Fibroblast of skin of scalp (primary cell): Measurements from ENCODE around the gene COL4A1.
A peak's percentile ranks its signal among the peaks of the same experiment; 100 is the strongest.

Experiments
- DNase-seq: peaks from one replicate; pipeline ENCODE4 v3.0.0-alpha.2; 2013

Gene COL4A1

DNA sequence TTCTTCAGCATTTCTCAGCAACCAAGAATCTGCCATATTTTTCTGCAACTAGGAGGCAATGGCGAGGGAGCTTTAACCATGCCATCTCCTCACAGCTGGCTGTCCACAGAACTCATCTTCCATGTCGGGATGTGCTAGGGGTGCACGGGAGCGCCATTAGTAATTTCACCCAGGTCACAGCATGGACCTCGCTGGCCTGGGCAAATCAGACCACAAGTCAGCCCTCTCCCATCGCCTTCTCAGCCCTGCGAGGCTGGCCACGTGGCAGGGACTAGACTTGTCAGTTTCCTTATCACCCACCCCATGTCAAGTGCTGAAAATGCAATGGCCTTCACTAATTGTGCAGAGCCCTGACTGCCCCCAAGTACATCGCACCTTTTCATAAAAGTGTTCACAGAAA is 15.7 kb downstream of the COL4A1 start:
- DNase-seq = no peak

DNA sequence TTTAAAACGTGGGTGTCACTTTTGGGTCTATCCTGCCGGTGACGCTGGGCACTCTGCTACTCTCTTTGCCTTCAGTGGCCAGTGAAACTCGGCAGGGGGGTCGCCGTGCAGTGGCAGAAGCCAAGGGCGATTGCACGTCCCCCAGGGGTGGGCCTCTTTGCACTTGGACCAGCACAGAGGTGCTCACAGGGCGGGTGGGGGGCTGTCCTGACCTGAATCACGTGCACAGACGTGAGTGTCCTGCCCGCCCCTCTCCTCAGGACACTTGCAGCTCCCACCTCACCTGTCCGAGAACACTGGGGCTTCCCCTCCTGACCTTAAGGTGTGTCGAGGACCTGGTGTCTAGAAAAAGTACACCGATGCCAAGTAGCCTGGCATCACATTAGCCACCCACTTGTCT is 16.1 kb downstream of the COL4A1 start:
- DNase-seq = no peak

DNA sequence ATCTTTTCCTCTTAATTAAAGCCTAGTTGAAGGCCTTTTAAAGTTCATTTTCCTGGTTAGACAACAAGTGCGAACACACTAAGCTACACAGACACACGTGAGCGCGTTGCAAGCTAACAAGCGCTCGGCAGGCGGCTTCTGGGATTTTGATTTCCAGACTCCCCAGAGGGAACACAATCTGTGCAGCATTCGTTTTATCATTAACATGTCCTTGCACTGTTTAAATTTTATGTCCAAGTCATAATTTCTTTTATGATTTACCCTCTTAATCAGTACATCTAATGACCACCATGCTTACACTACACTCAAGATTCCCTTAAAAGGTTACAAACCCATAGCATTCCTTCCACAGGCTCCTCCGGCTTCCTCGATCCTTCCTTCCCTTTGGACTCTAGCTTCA is 16.8 kb downstream of the COL4A1 start:
- DNase-seq = no peak

DNA sequence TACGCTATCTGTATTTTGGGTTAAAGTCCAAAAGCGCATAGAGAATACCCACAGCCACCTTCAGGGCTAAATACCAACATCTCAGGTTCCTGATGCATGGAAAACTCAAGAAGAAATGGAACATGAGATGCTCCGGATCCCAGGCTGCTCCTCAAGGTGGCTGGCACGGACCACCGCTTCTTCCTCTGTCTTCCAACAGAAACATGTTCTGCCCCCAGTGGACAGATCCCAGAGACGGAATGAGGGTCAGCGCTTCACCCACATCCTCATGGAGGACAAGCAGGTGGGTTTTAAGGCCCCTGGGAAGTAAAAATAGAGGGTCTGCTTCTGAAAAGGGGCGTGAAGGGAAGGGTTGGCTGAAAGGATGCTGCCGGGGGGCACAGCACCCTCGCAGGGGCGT is 17.3 kb downstream of the COL4A1 start:
- DNase-seq = no peak

DNA sequence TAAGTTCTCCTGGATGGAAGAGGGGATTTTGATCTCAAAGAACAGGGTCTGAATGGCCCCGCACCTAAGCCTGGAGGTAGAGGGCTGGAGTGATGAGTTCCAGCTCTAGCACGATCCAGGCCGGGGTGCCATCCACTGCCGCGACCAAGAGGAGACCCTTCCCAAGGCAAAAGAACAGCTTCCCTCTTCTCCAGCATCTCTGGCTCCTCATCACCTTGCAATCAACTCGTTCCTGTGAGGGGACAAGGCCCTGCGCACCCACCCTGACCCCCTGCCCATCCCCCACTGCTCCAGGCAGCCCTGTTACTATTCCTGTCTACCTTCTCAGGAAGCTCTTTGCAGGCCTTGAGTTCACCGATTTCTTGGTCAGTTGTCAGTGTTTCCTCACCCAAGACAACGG is 17.8 kb downstream of the COL4A1 start:
- no peak for DNase-seq

DNA sequence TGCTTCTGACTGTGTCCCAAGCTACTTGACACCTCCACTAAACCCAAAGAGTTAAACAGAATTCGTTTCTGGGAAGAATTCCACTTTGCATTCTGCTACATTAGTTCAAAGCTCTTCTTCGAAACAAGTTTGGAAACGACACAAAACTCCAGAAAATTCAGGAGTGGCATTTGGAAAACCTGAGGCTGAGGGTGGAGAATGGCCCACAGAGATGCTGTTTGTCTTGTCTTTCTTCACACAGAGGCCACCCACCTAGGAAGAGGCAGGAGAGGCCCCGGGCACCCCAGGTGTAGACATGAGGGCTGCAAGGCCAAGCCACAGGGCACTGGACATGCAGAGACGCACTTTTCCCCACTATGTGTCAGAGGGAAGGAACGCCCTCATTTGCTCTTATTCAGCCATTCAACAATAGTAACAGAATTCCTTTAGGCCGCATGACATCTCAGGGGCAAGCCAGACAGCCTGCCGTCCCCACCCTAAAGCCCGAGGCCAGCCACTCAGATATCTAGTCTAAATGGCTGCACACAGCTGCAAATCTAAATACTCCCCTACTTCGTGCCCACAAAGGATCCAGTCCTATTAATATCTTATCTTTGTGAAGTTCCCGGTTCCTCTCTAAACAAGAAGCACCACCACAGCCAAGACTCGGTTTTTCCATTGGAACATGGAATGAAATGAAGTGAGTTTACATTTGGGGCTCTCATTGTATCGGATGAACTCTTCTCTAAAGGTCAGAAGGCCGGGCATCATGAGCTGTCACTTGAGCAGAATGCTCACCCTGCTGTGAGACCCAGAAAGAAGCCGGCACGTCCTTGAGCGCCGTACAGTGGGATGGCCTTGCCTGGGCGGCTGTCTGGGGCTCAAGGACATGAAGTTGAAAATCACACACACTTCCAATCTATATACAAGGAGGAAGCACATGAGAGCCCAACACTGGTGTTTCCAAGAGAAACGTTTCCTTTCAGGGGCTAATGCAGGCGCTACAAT is 19.8 kb downstream of the COL4A1 start:
- DNase-seq = no peak

DNA sequence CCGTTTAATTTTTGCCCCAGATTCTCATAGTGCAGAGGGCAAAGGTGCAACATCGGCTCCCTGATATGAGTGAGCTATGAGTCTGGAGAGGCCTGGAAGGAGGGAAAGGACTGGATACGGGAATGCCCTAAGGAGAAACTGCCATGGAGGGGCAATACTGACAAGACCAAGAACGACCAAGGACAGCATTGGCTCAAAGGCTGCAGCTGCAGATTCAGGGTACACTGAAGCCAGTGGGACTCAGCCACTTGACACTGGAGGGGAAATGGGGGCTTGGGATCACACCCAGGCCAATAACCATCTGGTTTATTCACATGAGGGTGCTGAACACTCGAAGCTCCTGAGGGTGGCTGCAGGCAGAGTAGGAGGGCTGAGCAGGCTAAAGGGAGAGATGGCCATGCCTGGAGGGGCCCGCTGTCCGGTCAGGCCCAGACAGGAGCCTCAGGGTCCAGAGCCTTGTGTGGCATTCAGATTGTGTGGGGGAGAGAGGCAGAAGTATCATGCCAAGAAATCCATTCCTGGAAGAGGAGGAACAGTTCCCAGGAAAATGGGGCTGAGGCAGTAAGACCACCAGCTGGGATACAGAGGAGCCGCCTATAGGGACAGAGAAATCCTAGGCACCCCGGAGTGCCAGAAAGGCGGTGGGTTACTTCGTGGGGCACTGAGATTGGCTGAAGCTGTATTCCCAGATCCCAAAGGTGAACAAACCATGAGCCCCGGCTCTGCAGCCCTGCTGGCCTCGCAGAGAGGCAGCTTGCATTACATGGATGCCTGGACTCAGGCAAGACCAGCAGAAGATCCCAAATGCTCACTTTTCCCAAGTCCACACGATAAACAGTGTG is 20.7 kb downstream of the COL4A1 start:
- no peak for DNase-seq

DNA sequence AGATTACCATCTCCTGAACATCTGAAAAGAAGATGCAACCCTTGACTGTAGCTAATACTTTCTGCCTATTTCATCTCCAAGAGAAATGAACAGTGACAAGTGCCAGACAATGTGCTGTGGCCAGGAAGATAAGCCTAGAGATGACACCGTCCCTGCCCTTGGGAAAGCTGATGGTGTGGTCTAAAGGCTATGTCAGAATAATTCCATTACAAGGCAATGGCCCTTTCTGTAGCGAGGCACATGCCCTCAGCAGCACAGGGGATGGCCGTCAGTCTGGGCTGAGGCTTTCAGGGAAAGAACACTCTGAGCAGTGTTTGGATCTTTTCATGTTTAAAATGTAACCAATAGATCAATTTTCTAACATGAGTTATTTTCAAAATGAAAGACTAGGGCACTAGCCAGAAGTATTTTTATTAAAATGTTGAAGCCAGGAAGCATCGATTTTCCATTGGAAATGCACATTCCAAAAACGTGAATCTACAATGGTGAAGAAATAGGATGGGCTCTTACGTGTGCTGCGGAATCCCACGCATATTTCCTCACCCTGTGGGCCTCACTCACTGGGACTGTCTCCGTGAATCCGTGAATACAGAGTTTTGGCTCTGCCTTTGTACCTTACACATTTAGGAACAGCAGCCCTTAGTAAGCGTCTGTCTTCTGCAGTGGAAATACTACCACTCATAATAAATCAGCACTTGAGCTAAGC is 22.0 kb downstream of the COL4A1 start:
- DNase-seq = peak; percentile 44

DNA sequence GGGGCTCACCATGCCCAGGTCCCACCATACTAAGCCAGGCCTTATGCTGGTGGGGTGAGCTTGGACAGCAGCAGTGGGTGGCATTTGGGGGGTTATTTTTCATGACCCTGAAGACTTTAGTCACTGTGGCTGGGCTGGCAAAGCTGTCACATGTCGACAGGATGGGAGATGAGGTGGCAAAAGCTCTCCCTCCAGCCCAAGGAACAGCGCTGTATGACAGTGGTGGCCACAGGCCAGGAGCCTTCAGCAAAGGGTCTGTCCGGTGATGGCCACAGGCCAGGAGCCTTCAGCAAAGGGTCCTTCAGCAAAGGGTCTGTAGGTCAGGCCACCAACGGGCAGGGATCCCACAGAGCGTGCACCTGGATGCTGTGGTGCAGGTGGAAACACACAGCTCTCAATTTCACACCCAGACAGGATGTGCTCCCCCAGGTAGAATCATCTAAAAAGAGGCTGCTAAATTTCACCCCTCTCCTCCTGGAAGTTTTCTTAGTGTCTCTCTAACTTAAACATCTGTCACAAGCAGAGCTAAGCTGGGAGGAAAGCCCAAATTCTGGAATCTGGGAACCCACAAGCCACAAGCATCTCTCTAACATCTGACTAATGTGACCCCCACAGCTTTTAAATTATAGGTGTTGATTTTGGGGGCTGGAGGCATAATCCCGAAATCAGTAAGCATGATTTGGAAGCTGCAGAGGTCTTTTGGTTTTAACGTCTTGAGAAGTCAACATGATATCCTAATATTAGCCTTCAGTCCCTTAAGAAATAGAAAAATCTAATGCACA is 23.0 kb downstream of the COL4A1 start:
- peak; percentile 94 for DNase-seq

DNA sequence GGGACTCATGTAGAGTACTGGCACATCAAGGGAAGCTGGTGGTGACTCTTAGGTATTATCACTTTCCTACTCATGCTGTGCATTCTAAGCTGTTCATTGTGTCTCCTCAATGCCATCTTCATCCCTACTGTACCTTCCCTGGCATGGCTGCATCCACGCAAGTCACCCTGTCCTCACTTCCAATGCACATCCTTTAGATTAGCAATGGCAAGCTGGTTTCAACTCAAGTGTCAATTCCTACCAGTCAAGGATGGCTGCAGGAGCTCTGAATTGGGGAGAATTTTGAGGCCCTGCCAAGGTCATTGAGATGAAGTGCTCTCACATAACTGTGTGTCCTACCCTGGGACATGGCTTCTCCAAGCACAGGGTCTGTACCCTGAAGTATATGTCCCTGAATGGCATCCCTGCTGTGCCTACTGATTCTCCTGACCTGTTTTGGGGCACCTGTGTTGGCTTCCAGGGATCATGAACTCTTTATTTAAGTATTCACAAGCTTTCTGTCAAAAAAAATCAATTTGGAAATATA is 24.6 kb downstream of the COL4A1 start:
- DNase-seq = no peak

DNA sequence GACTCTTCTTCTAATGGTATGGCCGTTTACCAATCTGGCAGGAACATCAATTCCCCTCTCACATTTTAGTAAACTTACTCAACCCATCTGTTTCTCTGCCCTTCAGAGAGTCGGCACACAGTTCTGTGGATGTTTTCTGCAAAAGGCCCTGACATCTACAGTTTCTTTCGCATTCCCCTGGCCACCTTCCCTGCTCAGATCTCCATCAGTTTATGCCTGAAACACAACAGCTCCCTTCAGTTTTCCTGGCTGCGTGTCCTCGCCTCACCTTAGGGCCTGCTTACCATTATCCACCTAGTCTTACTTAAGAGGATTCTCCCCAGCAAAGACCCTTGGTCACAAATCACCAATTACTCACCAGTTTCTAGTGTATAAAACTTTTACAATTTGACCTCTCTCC is 25.2 kb downstream of the COL4A1 start:
- DNase-seq = no peak

DNA sequence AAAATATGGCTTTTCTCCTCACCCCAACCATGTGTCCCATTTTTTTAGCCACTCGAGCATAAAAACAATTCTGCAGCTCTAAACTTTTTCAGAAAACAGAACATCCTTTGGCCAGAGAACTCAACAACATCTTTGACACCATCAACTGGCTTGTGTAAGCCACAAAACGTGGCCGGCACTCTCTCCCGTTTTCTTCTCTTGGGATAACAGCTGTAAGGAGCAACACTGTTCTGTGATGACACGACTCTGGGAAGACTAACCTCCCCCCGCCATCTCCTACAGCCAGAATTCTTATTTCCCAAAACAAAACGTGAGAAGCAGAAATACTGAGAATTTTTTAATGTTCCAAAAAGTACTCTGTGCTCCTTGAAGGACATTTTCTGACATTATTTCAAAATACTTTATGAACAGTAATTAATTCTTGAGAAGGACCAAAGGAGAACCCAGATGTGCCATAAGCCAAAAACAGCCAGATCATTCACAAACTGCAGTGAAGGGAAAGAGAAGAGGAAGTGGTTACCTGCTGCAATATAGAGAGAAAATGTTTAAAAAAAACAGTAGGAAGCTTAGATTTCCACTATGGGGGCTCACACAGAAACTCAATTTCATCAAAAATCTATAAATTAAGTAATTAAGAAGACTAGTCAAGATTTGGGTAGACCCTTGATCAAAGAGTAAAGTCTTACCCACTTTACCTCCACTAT is 25.8 kb downstream of the COL4A1 start:
- DNase-seq = no peak

DNA sequence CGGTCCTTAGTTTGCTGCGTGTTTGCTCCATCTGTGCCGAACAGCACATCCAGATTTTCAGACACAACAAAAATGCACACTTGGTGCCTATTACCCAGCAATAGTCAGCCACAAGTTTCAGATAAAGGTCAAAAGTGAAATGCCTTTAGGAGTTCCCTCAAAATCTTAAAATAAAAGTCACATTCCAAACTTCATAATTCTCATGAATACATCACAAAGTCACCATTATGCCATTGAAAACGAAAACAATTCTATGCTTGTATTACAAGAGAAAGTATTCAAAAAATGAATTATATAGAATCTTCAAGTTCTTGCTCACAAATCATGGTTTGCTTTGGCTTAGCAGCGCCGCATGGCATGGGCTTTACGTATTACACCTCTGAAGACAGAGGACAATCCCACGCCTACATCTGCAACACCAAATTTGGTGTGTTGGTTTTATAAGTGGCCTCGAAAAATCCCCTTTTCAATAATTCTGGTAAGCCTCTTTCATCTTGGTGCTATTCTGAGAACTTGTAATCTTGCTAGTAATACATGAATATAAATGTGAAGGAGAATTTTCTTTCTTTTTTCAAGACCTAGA is 26.6 kb downstream of the COL4A1 start:
- DNase-seq = peak; percentile 83

DNA sequence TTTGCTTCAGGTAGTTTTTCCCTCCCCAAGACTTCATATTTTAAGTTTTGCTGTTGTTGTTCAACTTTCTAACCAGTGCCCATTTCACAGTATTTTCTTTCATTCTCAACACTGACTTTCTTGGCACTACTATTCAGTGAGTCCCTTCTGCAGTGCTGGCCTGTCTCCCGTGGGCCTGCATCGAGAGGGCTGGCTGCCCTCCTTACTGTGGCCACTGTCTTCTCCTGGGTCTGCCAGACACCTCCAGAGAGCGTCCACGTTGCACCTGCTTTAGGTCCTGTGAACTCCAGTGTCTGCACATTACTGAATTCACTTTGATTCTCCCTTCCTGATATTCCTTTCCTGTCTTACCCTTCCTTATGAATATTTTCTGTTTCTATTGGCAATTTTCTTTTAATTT is 27.3 kb downstream of the COL4A1 start:
- no peak for DNase-seq

DNA sequence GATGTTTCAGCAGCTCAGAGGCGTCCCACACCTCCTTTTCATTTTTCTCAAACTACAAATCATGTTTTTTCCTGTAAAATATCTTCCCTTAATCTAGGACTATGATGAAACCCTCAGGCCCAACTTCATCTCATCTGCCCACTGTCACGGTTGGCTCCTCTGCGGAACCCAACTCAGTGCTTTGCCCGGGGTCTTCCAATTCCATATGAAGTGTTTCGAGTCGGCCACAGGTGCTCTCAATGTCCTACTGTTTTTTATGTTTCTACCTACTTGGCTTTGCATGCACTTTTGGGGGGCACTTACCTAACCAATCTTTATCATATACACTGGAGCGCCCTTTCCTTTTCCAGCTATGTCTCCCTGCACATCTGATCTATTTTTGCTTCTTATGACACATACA is 28.1 kb downstream of the COL4A1 start:
- DNase-seq = no peak

DNA sequence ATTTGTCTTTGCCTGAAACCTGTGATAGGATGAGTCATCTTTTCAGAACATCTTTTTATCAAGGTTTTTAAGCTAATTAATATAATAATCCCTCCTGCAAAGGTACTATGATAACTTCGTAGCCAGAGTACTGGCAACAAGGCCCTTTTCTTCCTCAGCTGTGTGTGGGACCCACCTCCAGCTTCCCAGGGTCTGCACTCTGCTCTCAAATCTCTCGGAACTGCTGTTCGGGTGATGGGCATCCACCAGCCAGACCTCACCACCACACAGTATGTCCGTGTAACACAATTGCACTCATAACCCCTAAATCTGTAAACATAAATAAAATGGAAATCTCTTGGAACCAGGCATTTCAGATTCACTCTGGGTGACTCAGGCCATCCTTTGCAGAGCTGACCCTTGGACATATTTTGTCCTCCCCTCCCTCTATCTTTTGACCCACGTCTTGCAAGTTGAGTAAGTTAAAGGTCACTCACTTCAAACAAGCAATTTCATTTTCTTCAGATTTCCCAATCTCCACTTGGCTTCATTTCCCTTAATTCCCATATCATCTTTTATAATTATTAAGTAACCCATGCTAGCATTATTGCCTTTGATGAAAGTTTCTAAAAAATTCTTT is 29.5 kb downstream of the COL4A1 start:
- DNase-seq = no peak

DNA sequence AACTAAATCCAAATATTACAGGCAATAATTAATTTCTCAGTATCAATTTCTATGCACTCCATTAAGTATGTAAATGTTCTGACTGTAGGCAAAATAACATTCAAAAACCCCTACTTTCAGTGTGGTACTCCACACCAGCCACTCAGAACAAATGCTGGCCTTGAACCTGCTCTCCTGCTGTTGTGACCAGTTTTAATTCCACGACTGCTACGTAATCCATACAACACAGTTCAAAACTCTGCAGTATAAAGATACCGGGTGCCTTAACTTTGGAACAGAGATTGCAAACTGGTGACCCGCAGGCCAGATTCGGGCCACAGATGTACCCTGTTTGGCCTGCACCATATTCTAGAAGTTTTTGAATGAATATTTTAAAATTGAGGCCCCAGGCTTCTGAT is 30.4 kb downstream of the COL4A1 start:
- DNase-seq = no peak

DNA sequence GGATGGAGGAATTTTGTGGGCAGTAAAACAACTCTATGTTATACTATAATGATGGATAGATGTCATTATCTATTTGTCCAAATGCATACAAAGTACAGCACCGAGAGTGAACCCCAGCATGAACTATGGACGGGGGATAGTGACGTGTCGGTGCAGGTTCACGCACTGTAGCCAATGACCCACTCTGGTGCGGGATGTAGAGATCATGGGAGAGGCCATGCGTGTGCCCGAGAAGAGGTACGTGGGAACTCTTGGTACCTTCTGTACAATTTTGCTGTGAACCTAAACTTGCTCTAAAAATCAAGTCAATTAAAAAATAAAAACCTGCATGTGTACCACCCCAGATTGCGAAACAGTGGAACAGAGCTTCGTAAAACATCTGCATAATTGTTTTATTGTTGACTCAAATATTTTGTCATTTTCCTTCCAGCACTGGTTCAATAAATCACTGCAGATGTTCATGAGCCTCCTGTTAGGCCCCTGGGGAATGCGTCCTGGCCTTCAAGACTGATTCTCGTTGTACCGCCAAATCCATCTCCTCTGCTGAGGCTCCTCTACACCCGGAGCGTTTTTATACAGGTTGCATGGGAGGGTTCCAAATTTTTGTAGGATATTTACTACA is 30.9 kb downstream of the COL4A1 start:
- no peak for DNase-seq

DNA sequence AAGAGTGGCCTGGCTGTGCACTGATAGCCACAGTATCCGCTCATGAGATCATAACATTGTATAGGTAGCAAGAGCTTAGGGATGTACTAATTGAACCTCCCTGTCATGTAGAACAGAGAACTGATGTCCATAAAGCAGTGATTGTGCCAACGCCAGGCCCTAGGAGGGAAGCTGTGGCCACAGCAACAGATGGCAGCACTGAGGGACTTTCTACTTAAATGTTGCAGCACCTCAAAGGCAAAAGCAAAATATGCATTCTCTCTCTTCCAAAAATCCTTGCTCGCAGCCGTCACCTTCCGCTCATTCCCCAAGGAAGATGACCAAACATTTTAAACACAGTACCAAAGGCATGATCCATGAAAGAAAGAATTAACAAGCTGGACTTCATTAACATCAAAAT is 32.3 kb downstream of the COL4A1 start:
- no peak for DNase-seq

DNA sequence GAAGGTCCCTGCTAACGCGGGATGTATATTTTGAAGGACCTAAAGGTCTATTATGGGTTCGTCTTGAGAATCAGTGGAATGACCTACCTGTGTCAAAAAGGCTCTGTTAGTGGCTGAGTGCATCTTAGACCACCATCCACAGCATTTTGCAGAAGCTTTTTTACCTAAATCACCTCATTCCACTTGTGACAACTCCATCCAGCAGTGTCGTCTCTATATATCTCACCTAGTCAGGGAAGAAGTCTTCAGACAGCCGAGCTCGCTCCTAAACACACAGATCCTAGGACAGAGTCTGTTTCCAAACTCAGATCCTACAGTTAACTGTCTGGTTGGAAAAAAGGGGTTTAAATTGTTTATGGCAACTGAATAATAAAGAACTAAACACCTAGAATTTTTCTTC is 33.7 kb downstream of the COL4A1 start:
- no peak for DNase-seq
